Measurements from ENCODE around the gene RSPH1.

DNA sequence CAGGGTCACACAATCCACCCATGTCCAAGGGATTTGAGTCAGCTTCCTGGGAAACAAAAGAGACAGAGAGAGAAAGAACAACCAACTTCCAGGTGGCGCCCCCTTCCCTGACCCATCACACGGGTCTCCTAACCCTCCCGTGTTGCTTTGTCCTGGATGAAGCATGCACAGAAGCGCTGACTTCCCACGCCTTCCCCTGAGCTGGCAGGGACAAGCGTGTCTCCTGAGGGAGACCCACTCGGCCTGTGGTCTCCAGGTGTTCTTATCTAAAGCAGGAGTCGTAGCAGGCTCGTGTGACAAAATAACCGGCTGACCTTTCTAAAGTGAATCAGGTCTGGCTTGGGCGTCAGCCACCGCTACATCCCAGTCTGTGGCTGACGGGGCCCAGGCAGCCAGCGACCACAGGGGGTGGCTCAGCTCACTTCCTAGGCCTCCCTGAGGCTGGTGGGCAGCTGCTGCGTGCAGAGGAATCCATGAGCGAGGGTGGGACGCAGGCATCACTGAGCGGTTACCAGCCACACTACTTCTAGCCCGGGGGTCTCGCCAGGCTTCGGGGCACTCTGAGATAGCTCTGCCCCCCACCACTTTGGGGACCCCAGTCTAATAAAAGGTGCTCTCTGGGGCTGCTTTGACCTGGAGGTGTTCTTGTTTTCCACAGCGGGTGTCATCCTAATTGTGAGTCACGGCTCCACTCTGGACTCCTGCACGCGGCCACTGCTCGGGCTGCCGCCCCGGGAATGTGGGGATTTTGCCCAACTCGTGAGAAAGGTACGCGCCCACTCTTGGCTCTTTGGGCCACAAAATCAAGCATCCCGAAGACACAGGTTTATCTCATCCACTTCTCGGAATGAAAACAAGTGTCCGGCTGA lies 51.9 kb downstream of the RSPH1 start:
- TF ChIP-seq EZH2phosphoT487 (IDR thresholded peaks at IDR 0.05; ENCODE audit: borderline replicate concordance, low read length) (no peak), CTCF (conservative IDR thresholded peaks at IDR 0.05; ENCODE audit: low read depth, low read length) (no peak)
